Thymus (tissue), 11 donors: ENCODE data around the gene IL22RA2. TPM values are rescaled to one million over a fixed set of nuclear protein-coding genes. Genes with fewer than 3 reads are reported as not detected.

Experiments
- DNase-seq, 9 donors: peaks; one replicate each; pipeline ENCODE4 v3.0.0-alpha.2; 2013; ENCODE audit warnings: low spot score in 9 of 9, low read depth in 6 of 9, missing footprints in 1 of 9
- H3K27ac ChIP-seq, 2 donors: one replicate each; pipeline ENCODE4 v1.5.1; 2013; ENCODE audit warnings: control low read depth in 1 of 2, low read depth in 1 of 2, low read length in 1 of 2, mild to moderate bottlenecking in 1 of 2, moderate library complexity in 1 of 2
- H3K27me3 ChIP-seq, 2 donors: one replicate each; pipeline ENCODE4 v1.5.1; 2013; ENCODE audit warnings: low read length in 1 of 2; ENCODE audit not compliant: control insufficient read depth in 2 of 2, insufficient read depth in 1 of 2
- H3K36me3 ChIP-seq, 2 donors: one replicate each; pipeline ENCODE4 v1.5.1; 2013; ENCODE audit warnings: low read length in 1 of 2, mild to moderate bottlenecking in 1 of 2, moderate library complexity in 1 of 2; ENCODE audit not compliant: control insufficient read depth in 2 of 2, insufficient read depth in 2 of 2
- H3K4me1 ChIP-seq, 2 donors: one replicate each; pipeline ENCODE4 v1.5.1; 2013; ENCODE audit warnings: low read length in 2 of 2; ENCODE audit not compliant: control insufficient read depth in 2 of 2, insufficient read depth in 2 of 2
- H3K4me3 ChIP-seq, 2 donors: one replicate each; pipeline ENCODE4 v1.5.1; 2013; ENCODE audit warnings: low read length in 2 of 2, control low read depth in 1 of 2, mild to moderate bottlenecking in 1 of 2
- H3K9me3 ChIP-seq, 2 donors: one replicate each; pipeline ENCODE4 v1.5.1; 2013; ENCODE audit warnings: low read length in 1 of 2, mild to moderate bottlenecking in 1 of 2; ENCODE audit not compliant: control insufficient read depth in 2 of 2, insufficient read depth in 1 of 2
- WGBS: extraction: QIAGEN DNeasy Blood & Tissue Kit; methylation state at CpG from one replicate; pipeline ENCODE4 v1.1.7; 2013; 5-methylcytosine and 5-hydroxymethylcytosine counted together
- polyA plus RNA-seq: library from polyadenylated mRNA; stranded (reverse); fragments of 200-250 nt; gene quantifications from one replicate; pipeline ENCODE4 v1.2.3, GENCODE V29; 2013
- total RNA-seq: library from RNA; stranded (reverse); fragments of 120-200 nt; gene quantifications from one replicate; pipeline ENCODE4 v1.2.4, GENCODE V29; 2013
- donor health status: healthy.

Gene IL22RA2
- total and polyA plus RNA-seq, 2 donors, result 0.61 to 0.84 TPM

GRCh38 chr6:137202078-137202477 is 28.6 kb upstream of the IL22RA2 start:
- no peak overlapping the region for H3K4me3 ChIP-seq
- H3K27me3 ChIP-seq, result no peaks in the 10 kb centered on the region
- H3K27ac ChIP-seq, result no peak overlapping the region
- peaks cover 22 to 50% of the 10 kb centered on the region in 2 donors for H3K36me3 ChIP-seq
- H3K9me3 ChIP-seq, result no peaks in the 10 kb centered on the region
- no peaks in the 10 kb centered on the region for H3K4me1 ChIP-seq
- DNase-seq, result no peak
- WGBS, result 94% methylated on average over 6 of the region's 6 CpGs

GRCh38 chr6:137201006-137201405 is 27.6 kb upstream of the IL22RA2 start:
- H3K4me3 ChIP-seq, result no peak overlapping the region
- no peaks in the 10 kb centered on the region for H3K27me3 ChIP-seq
- H3K4me1 ChIP-seq, result no peaks in the 10 kb centered on the region
- no peak for DNase-seq
- H3K36me3 ChIP-seq, result peaks cover 22 to 50% of the 10 kb centered on the region in 2 donors
- 100% methylated on average over 1 of the region's 1 CpG for WGBS
- H3K27ac ChIP-seq, result no peak overlapping the region
- H3K9me3 ChIP-seq, result no peaks in the 10 kb centered on the region

- Histone ChIP-seq H3K9me3 (no peaks in the 10 kb centered on the region), H3K27ac (no peak overlapping the region), H3K4me1 (no peaks in the 10 kb centered on the region), H3K4me3 (no peak overlapping the region), H3K27me3 (no peaks in the 10 kb centered on the region), H3K36me3 (peaks cover 18 to 45% of the 10 kb centered on the region in 2 donors)
- no peak for DNase-seq
- WGBS, result 97% methylated on average over 4 of the region's 4 CpGs
These were observed 26.8 kb upstream of the IL22RA2 start for GRCh38 chr6:137200288-137200687.

GRCh38 chr6:137197684-137198645 is 24.5 kb upstream of the IL22RA2 start:
- DNase-seq, result no peak
- WGBS, result 97% methylated on average over 11 of the region's 11 CpGs
- H3K27me3 ChIP-seq, result no peaks in the 10 kb centered on the region
- no peaks in the 10 kb centered on the region for H3K9me3 ChIP-seq
- no peak overlapping the region for H3K27ac ChIP-seq
- H3K4me1 ChIP-seq, result no peaks in the 10 kb centered on the region
- peaks cover 12 to 27% of the 10 kb centered on the region in 2 donors for H3K36me3 ChIP-seq
- H3K4me3 ChIP-seq, result no peak overlapping the region

GRCh38 chr6:137193256-137194070 is 20.0 kb upstream of the IL22RA2 start:
- Histone ChIP-seq H3K4me1 (no peaks in the 10 kb centered on the region), H3K36me3 (peaks cover 6 to 11% of the 10 kb centered on the region in 2 donors), H3K9me3 (peaks cover 0 to 4% of the 10 kb centered on the region in 2 donors), H3K4me3 (no peak overlapping the region), H3K27me3 (no peaks in the 10 kb centered on the region), H3K27ac (no peak overlapping the region)
- 91% methylated on average over 5 of the region's 5 CpGs for WGBS
- no peak for DNase-seq

GRCh38 chr6:137192821-137193220 is 19.4 kb upstream of the IL22RA2 start:
- no peak overlapping the region for H3K4me3 ChIP-seq
- no peaks in the 10 kb centered on the region for H3K4me1 ChIP-seq
- no peaks in the 10 kb centered on the region for H3K27me3 ChIP-seq
- DNase-seq, result no peak
- 97% methylated on average over 4 of the region's 4 CpGs for WGBS
- H3K36me3 ChIP-seq, result peaks cover 0 to 5% of the 10 kb centered on the region in 2 donors
- no peak overlapping the region for H3K27ac ChIP-seq
- peaks cover 0 to 5% of the 10 kb centered on the region in 2 donors for H3K9me3 ChIP-seq

- H3K27ac ChIP-seq, result no peak overlapping the region
These were observed 18.2 kb upstream of the IL22RA2 start for GRCh38 chr6:137191670-137192069.

GRCh38 chr6:137191236-137191635 is 17.8 kb upstream of the IL22RA2 start:
- no peak for DNase-seq
- Histone ChIP-seq H3K27ac (no peak overlapping the region), H3K4me1 (no peaks in the 10 kb centered on the region), H3K9me3 (peaks cover 0 to 6% of the 10 kb centered on the region in 2 donors), H3K36me3 (no peaks in the 10 kb centered on the region), H3K27me3 (no peaks in the 10 kb centered on the region), H3K4me3 (no peak overlapping the region)
- WGBS, result 97% methylated on average over 3 of the region's 3 CpGs

More at GRCh38 chr6:137191670-137192069, 18.2 kb upstream of the IL22RA2 start:
- no peak overlapping the region for H3K4me3 ChIP-seq
- H3K4me1 ChIP-seq, result no peaks in the 10 kb centered on the region
- H3K9me3 ChIP-seq, result peaks cover 0 to 5% of the 10 kb centered on the region in 2 donors
- no peaks in the 10 kb centered on the region for H3K36me3 ChIP-seq
- H3K27me3 ChIP-seq, result no peaks in the 10 kb centered on the region
- DNase-seq, result no peak
- 99% methylated on average over 1 of the region's 1 CpG for WGBS
